HEK293 (cell line): ENCODE results near the gene RGL3.

ENCODE experiments used
- CTCF ChIP-seq: fragments of 450-650 bp; formaldehyde crosslinking; IDR thresholded peaks from 2 replicates; pipeline ENCODE4 v1.5.1; 2016; ENCODE audit warnings: missing biosample characterization, missing genetic modification characterization
- REST ChIP-seq: fragments of 450-650 bp; formaldehyde crosslinking; IDR thresholded peaks from 2 replicates; pipeline ENCODE4 v1.5.1; 2016; ENCODE audit warnings: missing biosample characterization, missing genetic modification characterization
- SP2 ChIP-seq: fragments of 450-650 bp; formaldehyde crosslinking; IDR thresholded peaks from 2 replicates; pipeline ENCODE4 v1.5.1; 2016; ENCODE audit warnings: missing biosample characterization, missing genetic modification characterization
- ZNF114 ChIP-seq: fragments of 450-650 bp; formaldehyde crosslinking; IDR thresholded peaks from 2 replicates; pipeline ENCODE4 v1.5.0; 2017; ENCODE audit warnings: missing biosample characterization, missing genetic modification characterization
- ZNF138 ChIP-seq: fragments of 450-650 bp; formaldehyde crosslinking; IDR thresholded peaks from 2 replicates; pipeline ENCODE4 v1.5.1; 2016; ENCODE audit warnings: missing biosample characterization, missing genetic modification characterization, borderline replicate concordance
- ZNF223 ChIP-seq: fragments of 450-650 bp; formaldehyde crosslinking; IDR thresholded peaks from 2 replicates; pipeline ENCODE4 v1.5.1; 2016; ENCODE audit warnings: missing biosample characterization, missing genetic modification characterization
- ZNF610 ChIP-seq: fragments of 450-650 bp; formaldehyde crosslinking; IDR thresholded peaks from 2 replicates; pipeline ENCODE4 v1.5.1; 2016; ENCODE audit warnings: missing biosample characterization, missing genetic modification characterization, borderline replicate concordance

- TF ChIP-seq ZNF610 (no peak), REST (tag by site-specific recombination) (no peak), ZNF223 (tag by site-specific recombination) (no peak), ZNF114 (no peak), SP2 (tag by site-specific recombination) (no peak), ZNF138 (no peak), CTCF (tag by site-specific recombination) (no peak)
These were observed 28.5 kb upstream of the RGL3 start for GRCh38 chr19:11447347-11448262.
